ENCODE measurements around the gene INMT.

Gene INMT

GRCh38 chr7:30751696-30752273 is at the start of gene INMT:
Gene INMT (plus strand): TSS chr7:30752135. CDS start chr7:30752151, 16 bp downstream.
- TF ChIP-seq PKNOX1 (IDR thresholded peaks at IDR 0.05), result no peak
- TF ChIP-seq ZNF384 (IDR thresholded peaks at IDR 0.05), result no peak
- no peak for TF ChIP-seq ARNT (IDR thresholded peaks at IDR 0.05)
- TF ChIP-seq FOXM1 (IDR thresholded peaks at IDR 0.05; ENCODE audit: borderline replicate concordance), result no peak
- TF ChIP-seq SP1 (IDR thresholded peaks at IDR 0.05), result no peak
- no peak for TF ChIP-seq L3MBTL2 (conservative IDR thresholded peaks at IDR 0.05)
- TF ChIP-seq FOXK2 (IDR thresholded peaks at IDR 0.05), result no peak
- no peak for TF ChIP-seq NFRKB (IDR thresholded peaks at IDR 0.05)
- TF ChIP-seq BHLHE40 (IDR thresholded peaks at IDR 0.05; ENCODE audit: borderline replicate concordance), result no peak
- TF ChIP-seq SUZ12 (IDR thresholded peaks at IDR 0.05), result no peak
- TF ChIP-seq HDGF (IDR thresholded peaks at IDR 0.05; ENCODE audit: borderline replicate concordance), result no peak
- TF ChIP-seq CTBP1 (IDR thresholded peaks at IDR 0.05; ENCODE audit: borderline replicate concordance), result no peak
- TF ChIP-seq ELF4 (IDR thresholded peaks at IDR 0.05), result no peak
- no peak for TF ChIP-seq FOXA1 (IDR thresholded peaks at IDR 0.05)

GRCh38 chr7:30702200-30702599 is 49.7 kb upstream of the INMT start:
- DNase-seq (ENCODE audit: extremely low spot score), result no peak
- TF ChIP-seq SUZ12 (IDR thresholded peaks at IDR 0.05), result no peak
- no peak for TF ChIP-seq FOXA1 (IDR thresholded peaks at IDR 0.05)
- no peak for TF ChIP-seq FOXM1 (IDR thresholded peaks at IDR 0.05; ENCODE audit: borderline replicate concordance)
- no peak for TF ChIP-seq BHLHE40 (IDR thresholded peaks at IDR 0.05; ENCODE audit: borderline replicate concordance)
- no peak for TF ChIP-seq TARDBP (IDR thresholded peaks at IDR 0.05)
- TF ChIP-seq L3MBTL2 (conservative IDR thresholded peaks at IDR 0.05), result no peak
- no peak for TF ChIP-seq NFRKB (IDR thresholded peaks at IDR 0.05)
- no peak for TF ChIP-seq ELF4 (IDR thresholded peaks at IDR 0.05)
- TF ChIP-seq LEF1 (IDR thresholded peaks at IDR 0.05; ENCODE audit: borderline replicate concordance), result no peak
- no peak for TF ChIP-seq CTBP1 (IDR thresholded peaks at IDR 0.05; ENCODE audit: borderline replicate concordance)
- TF ChIP-seq HDGF (IDR thresholded peaks at IDR 0.05; ENCODE audit: borderline replicate concordance), result no peak
- no peak for TF ChIP-seq ARNT (IDR thresholded peaks at IDR 0.05)
- TF ChIP-seq FOXK2 (IDR thresholded peaks at IDR 0.05), result no peak
- no peak for TF ChIP-seq SP1 (IDR thresholded peaks at IDR 0.05)
- no peak for TF ChIP-seq PKNOX1 (IDR thresholded peaks at IDR 0.05)
- no peak for TF ChIP-seq ZNF384 (IDR thresholded peaks at IDR 0.05)
- ChIA-PET CTCF (no interaction called here), POLR2A (no interaction called here)

More at GRCh38 chr7:30751696-30752273, at the start of gene INMT:
- CTCF ChIA-PET, result interaction anchor here (0.6 kb wide), 1 partner anchor 183 kb away, joined by 3 read pairs; no protein-coding TSS in a partner anchor
- no peak for DNase-seq (ENCODE audit: extremely low spot score)
- POLR2A ChIA-PET, result no interaction called here

- ChIA-PET POLR2A (no interaction called here), CTCF (interaction anchor here (0.5 kb wide), 1 partner anchor 479 kb away, joined by 3 read pairs; no protein-coding TSS in a partner anchor)
- TF ChIP-seq FOXK2 (IDR thresholded peaks at IDR 0.05), result no peak
- no peak for TF ChIP-seq CTBP1 (IDR thresholded peaks at IDR 0.05; ENCODE audit: borderline replicate concordance)
- TF ChIP-seq PKNOX1 (IDR thresholded peaks at IDR 0.05), result no peak
- no peak for TF ChIP-seq FOXM1 (IDR thresholded peaks at IDR 0.05; ENCODE audit: borderline replicate concordance)
- TF ChIP-seq HDGF (IDR thresholded peaks at IDR 0.05; ENCODE audit: borderline replicate concordance), result no peak
- TF ChIP-seq BHLHE40 (IDR thresholded peaks at IDR 0.05; ENCODE audit: borderline replicate concordance), result no peak
- TF ChIP-seq SP1 (IDR thresholded peaks at IDR 0.05), result no peak
- TF ChIP-seq ELF4 (IDR thresholded peaks at IDR 0.05), result no peak
- DNase-seq (ENCODE audit: extremely low spot score), result no peak
Observed at GRCh38 chr7:30703756-30704155, 48.2 kb upstream of the INMT start.

- DNase-seq (ENCODE audit: extremely low spot score), result no peak
- no peak for TF ChIP-seq SP1 (IDR thresholded peaks at IDR 0.05)
- no peak for TF ChIP-seq PKNOX1 (IDR thresholded peaks at IDR 0.05)
- TF ChIP-seq SUZ12 (IDR thresholded peaks at IDR 0.05), result no peak
- TF ChIP-seq FOXA1 (IDR thresholded peaks at IDR 0.05), result no peak
- no peak for TF ChIP-seq LEF1 (IDR thresholded peaks at IDR 0.05; ENCODE audit: borderline replicate concordance)
- TF ChIP-seq TARDBP (IDR thresholded peaks at IDR 0.05), result no peak
- TF ChIP-seq CTBP1 (IDR thresholded peaks at IDR 0.05; ENCODE audit: borderline replicate concordance), result no peak
- TF ChIP-seq ELF4 (IDR thresholded peaks at IDR 0.05), result no peak
- TF ChIP-seq HDGF (IDR thresholded peaks at IDR 0.05; ENCODE audit: borderline replicate concordance), result no peak
- CTCF ChIA-PET, result no interaction called here
- POLR2A ChIA-PET, result no interaction called here
Observed at GRCh38 chr7:30705008-30705407, 46.9 kb upstream of the INMT start.

GRCh38 chr7:30705596-30705995 is 46.3 kb upstream of the INMT start:
- DNase-seq (ENCODE audit: extremely low spot score), result no peak
- TF ChIP-seq FOXA1 (IDR thresholded peaks at IDR 0.05) (no peak), HDGF (IDR thresholded peaks at IDR 0.05; ENCODE audit: borderline replicate concordance) (no peak), LEF1 (IDR thresholded peaks at IDR 0.05; ENCODE audit: borderline replicate concordance) (no peak), L3MBTL2 (conservative IDR thresholded peaks at IDR 0.05) (no peak), CTBP1 (IDR thresholded peaks at IDR 0.05; ENCODE audit: borderline replicate concordance) (no peak), FOXK2 (IDR thresholded peaks at IDR 0.05) (no peak), ARNT (IDR thresholded peaks at IDR 0.05) (no peak), FOXM1 (IDR thresholded peaks at IDR 0.05; ENCODE audit: borderline replicate concordance) (no peak), ZNF384 (IDR thresholded peaks at IDR 0.05) (no peak), BHLHE40 (IDR thresholded peaks at IDR 0.05; ENCODE audit: borderline replicate concordance) (no peak), SP1 (IDR thresholded peaks at IDR 0.05) (no peak), TARDBP (IDR thresholded peaks at IDR 0.05) (no peak), SUZ12 (IDR thresholded peaks at IDR 0.05) (no peak), PKNOX1 (IDR thresholded peaks at IDR 0.05) (no peak), NFRKB (IDR thresholded peaks at IDR 0.05) (no peak), ELF4 (IDR thresholded peaks at IDR 0.05) (no peak)
- ChIA-PET POLR2A (no interaction called here), CTCF (no interaction called here)
